Stimulated activated CD4-positive, alpha-beta T cell treated with anti-CD3 and anti-CD28 coated beads, Interleukin-1b, Interleukin-23, amount 100 ng/mL, for 1 hour (primary cell): ENCODE data around the gene TRPC6.
"Not testable (repeated sequence)": the region's sequence is repeated elsewhere in the genome, so short reads cannot be mapped to it uniquely, and the experiment has no call there.

Experiments
- DNase-seq, 2 donors: peaks; one replicate each; pipeline ENCODE4 v3.0.0-alpha.2; 2020; ENCODE audit warnings: low read depth in 2 of 2

TRPC6 gene

GRCh38 chr11:101448881-101449442 is 134.8 kb downstream of the TRPC6 start:
- DNase-seq: no peak

GRCh38 chr11:101446726-101447125 is 137.1 kb downstream of the TRPC6 start:
- no peak for DNase-seq

GRCh38 chr11:101446238-101446637 is 137.6 kb downstream of the TRPC6 start:
- DNase-seq: no peak

- DNase-seq: no peak
Observed at GRCh38 chr11:101445761-101446160, 138.0 kb downstream of the TRPC6 start.

GRCh38 chr11:101444851-101445250 is 139.0 kb downstream of the TRPC6 start:
- no peak for DNase-seq

GRCh38 chr11:101444164-101444563 is 139.6 kb downstream of the TRPC6 start:
- no peak for DNase-seq

- DNase-seq: no peak
Observed at GRCh38 chr11:101442936-101443521, 140.8 kb downstream of the TRPC6 start.

GRCh38 chr11:101442171-101442570 is 141.6 kb downstream of the TRPC6 start:
- no peak for DNase-seq

- DNase-seq: no peak
Observed at GRCh38 chr11:101441747-101442146, 142.1 kb downstream of the TRPC6 start.

GRCh38 chr11:101439488-101439887 is 144.3 kb downstream of the TRPC6 start:
- DNase-seq: no peak

GRCh38 chr11:101438708-101439107 is 145.1 kb downstream of the TRPC6 start:
- DNase-seq: not testable (repeated sequence)

- no peak for DNase-seq
Observed at GRCh38 chr11:101438126-101438525, 145.7 kb downstream of the TRPC6 start.

- no peak for DNase-seq
Observed at GRCh38 chr11:101436511-101437142, 147.2 kb downstream of the TRPC6 start.

GRCh38 chr11:101435408-101435973 is 148.3 kb downstream of the TRPC6 start:
- no peak for DNase-seq

GRCh38 chr11:101434026-101434643 is 149.7 kb downstream of the TRPC6 start:
- DNase-seq: no peak

GRCh38 chr11:101433151-101433550 is 150.7 kb downstream of the TRPC6 start:
- DNase-seq: no peak

- no peak for DNase-seq
Observed at GRCh38 chr11:101429703-101430540, 153.9 kb downstream of the TRPC6 start.

GRCh38 chr11:101428918-101429317 is 154.9 kb downstream of the TRPC6 start:
- no peak for DNase-seq

- DNase-seq: no peak
Observed at GRCh38 chr11:101407324-101407723, 176.5 kb downstream of the TRPC6 start.
